Stomach smooth muscle (tissue), 2 donors: ENCODE measurements around the gene MRPL1.
"Not testable (repeated sequence)": the region's sequence is repeated elsewhere in the genome, so short reads cannot be mapped to it uniquely, and the experiment has no call there.

Source experiments
- H3K27ac ChIP-seq: one replicate; pipeline ENCODE4 v1.7.0; 2013; ENCODE audit warnings: mild to moderate bottlenecking, low read length, inconsistent platforms
- H3K27me3 ChIP-seq, 2 donors: one replicate each; pipeline ENCODE4 v1.7.0; 2013; ENCODE audit warnings: low read length in 2 of 2; ENCODE audit not compliant: insufficient read depth in 2 of 2, control insufficient read depth in 1 of 2
- H3K36me3 ChIP-seq, 2 donors: one replicate each; pipeline ENCODE4 v1.7.0; 2013; ENCODE audit warnings: low read length in 2 of 2; ENCODE audit not compliant: control insufficient read depth in 2 of 2, insufficient read depth in 2 of 2
- H3K4me1 ChIP-seq: one replicate; pipeline ENCODE4 v1.7.0; 2013; ENCODE audit warnings: low read length; ENCODE audit not compliant: control insufficient read depth, insufficient read depth
- H3K4me3 ChIP-seq, 2 donors: one replicate each; pipeline ENCODE4 v1.7.0; 2013; ENCODE audit warnings: low read length in 2 of 2
- H3K9ac ChIP-seq, 2 donors: one replicate each; pipeline ENCODE4 v1.7.0; 2013; ENCODE audit warnings: low read length in 2 of 2, mild to moderate bottlenecking in 1 of 2
- H3K9me3 ChIP-seq, 2 donors: one replicate each; pipeline ENCODE4 v1.7.0; 2013; ENCODE audit warnings: low read length in 2 of 2; ENCODE audit not compliant: control insufficient read depth in 2 of 2
- donor health status: healthy.
- donor health status: Pancreatic carcinoma.

The MRPL1 gene

GRCh38 chr4:77852892-77853495 is 9.6 kb upstream of the MRPL1 start:
- H3K36me3 ChIP-seq: no peaks in the 10 kb centered on the region
- H3K27ac ChIP-seq: no peak overlapping the region
- H3K4me3 ChIP-seq: no peak overlapping the region
- H3K9me3 ChIP-seq: no peaks in the 10 kb centered on the region
- H3K4me1 ChIP-seq: no peaks in the 10 kb centered on the region
- no peak overlapping the region for H3K9ac ChIP-seq
- H3K27me3 ChIP-seq: no peaks in the 10 kb centered on the region

GRCh38 chr4:77854431-77855111 is 8.1 kb upstream of the MRPL1 start:
- H3K4me3 ChIP-seq: no peak overlapping the region
- no peak overlapping the region for H3K9ac ChIP-seq
- no peaks in the 10 kb centered on the region for H3K36me3 ChIP-seq
- no peak overlapping the region for H3K27ac ChIP-seq
- no peaks in the 10 kb centered on the region for H3K27me3 ChIP-seq
- H3K4me1 ChIP-seq: no peaks in the 10 kb centered on the region
- no peaks in the 10 kb centered on the region for H3K9me3 ChIP-seq

- H3K9ac ChIP-seq: no peak overlapping the region
Observed at GRCh38 chr4:77856152-77856551, 6.5 kb upstream of the MRPL1 start.

GRCh38 chr4:77859256-77859655 is 3.4 kb upstream of the MRPL1 start:
- Histone ChIP-seq H3K27ac (no peak overlapping the region), H3K9ac (no peak overlapping the region), H3K9me3 (no peaks in the 10 kb centered on the region), H3K27me3 (no peaks in the 10 kb centered on the region), H3K36me3 (no peaks in the 10 kb centered on the region), H3K4me1 (peaks cover 4% of the 10 kb centered on the region), H3K4me3 (no peak overlapping the region)

More at GRCh38 chr4:77856152-77856551, 6.5 kb upstream of the MRPL1 start:
- Histone ChIP-seq H3K27ac (no peak overlapping the region), H3K4me1 (no peaks in the 10 kb centered on the region), H3K36me3 (no peaks in the 10 kb centered on the region), H3K27me3 (no peaks in the 10 kb centered on the region), H3K4me3 (no peak overlapping the region), H3K9me3 (no peaks in the 10 kb centered on the region)

GRCh38 chr4:77861495-77861894 is 1.1 kb upstream of the MRPL1 start:
- H3K27ac ChIP-seq: peak overlapping the region; percentile 96
- H3K9me3 ChIP-seq: no peaks in the 10 kb centered on the region
- H3K4me1 ChIP-seq: peaks cover 4% of the 10 kb centered on the region
- no peaks in the 10 kb centered on the region for H3K36me3 ChIP-seq
- peak overlapping the region; percentile 95 to 99 for H3K9ac ChIP-seq
- H3K4me3 ChIP-seq: peak overlapping the region; percentile 98 to 100
- H3K27me3 ChIP-seq: no peaks in the 10 kb centered on the region

- peak overlapping the region; percentile 95 to 99 for H3K9ac ChIP-seq
- not testable (repeated sequence) for H3K4me1 ChIP-seq, H3K9me3 ChIP-seq, H3K27me3 ChIP-seq, H3K36me3 ChIP-seq
- peak overlapping the region; percentile 96 for H3K27ac ChIP-seq
- H3K4me3 ChIP-seq: peak overlapping the region; percentile 98 to 100
Observed at GRCh38 chr4:77863341-77863740, 711 bp downstream of the MRPL1 start.

GRCh38 chr4:77865259-77865658 is 2.6 kb downstream of the MRPL1 start:
- no peaks in the 10 kb centered on the region for H3K9me3 ChIP-seq
- H3K4me3 ChIP-seq: no peak overlapping the region
- no peak overlapping the region for H3K27ac ChIP-seq
- H3K4me1 ChIP-seq: peaks cover 4% of the 10 kb centered on the region
- no peak overlapping the region for H3K9ac ChIP-seq
- peaks cover 0 to 4% of the 10 kb centered on the region in 2 donors for H3K36me3 ChIP-seq
- no peaks in the 10 kb centered on the region for H3K27me3 ChIP-seq

- no peak overlapping the region for H3K4me3 ChIP-seq
- no peak overlapping the region for H3K27ac ChIP-seq
- no peaks in the 10 kb centered on the region for H3K4me1 ChIP-seq
- no peaks in the 10 kb centered on the region for H3K9me3 ChIP-seq
- H3K27me3 ChIP-seq: no peaks in the 10 kb centered on the region
- H3K36me3 ChIP-seq: peaks cover 12 to 19% of the 10 kb centered on the region in 2 donors
- no peak overlapping the region for H3K9ac ChIP-seq
Observed at GRCh38 chr4:77872723-77873445, 10.3 kb downstream of the MRPL1 start.

GRCh38 chr4:77877167-77877566 is 14.5 kb downstream of the MRPL1 start:
- no peaks in the 10 kb centered on the region for H3K27me3 ChIP-seq
- no peaks in the 10 kb centered on the region for H3K4me1 ChIP-seq
- H3K27ac ChIP-seq: no peak overlapping the region
- no peak overlapping the region for H3K4me3 ChIP-seq
- peaks cover 12 to 18% of the 10 kb centered on the region in 2 donors for H3K36me3 ChIP-seq
- no peak overlapping the region for H3K9ac ChIP-seq
- no peaks in the 10 kb centered on the region for H3K9me3 ChIP-seq

- Histone ChIP-seq H3K4me1 (no peaks in the 10 kb centered on the region), H3K27ac (no peak overlapping the region), H3K27me3 (no peaks in the 10 kb centered on the region), H3K9me3 (no peaks in the 10 kb centered on the region), H3K4me3 (no peak overlapping the region), H3K36me3 (peaks cover 12 to 15% of the 10 kb centered on the region in 2 donors), H3K9ac (no peak overlapping the region)
Observed at GRCh38 chr4:77877771-77878565, 15.3 kb downstream of the MRPL1 start.
